COLO829 (cell line): ENCODE measurements around the gene SEC63.
"Not testable (repeated sequence)": the region's sequence is repeated elsewhere in the genome, so short reads cannot be mapped to it uniquely, and the experiment has no call there.

Experiments
- DNase-seq: peaks from one replicate; pipeline ENCODE4 v3.0.0; 2012; ENCODE audit warnings: low spot score

The SEC63 gene

GRCh38 chr6:107972413-107973096, 14.5 kb upstream of the SEC63 start:
- DNase-seq, result no peak

- DNase-seq, result no peak
Measured at GRCh38 chr6:107971181-107971580, 13.2 kb upstream of the SEC63 start.

DNA sequence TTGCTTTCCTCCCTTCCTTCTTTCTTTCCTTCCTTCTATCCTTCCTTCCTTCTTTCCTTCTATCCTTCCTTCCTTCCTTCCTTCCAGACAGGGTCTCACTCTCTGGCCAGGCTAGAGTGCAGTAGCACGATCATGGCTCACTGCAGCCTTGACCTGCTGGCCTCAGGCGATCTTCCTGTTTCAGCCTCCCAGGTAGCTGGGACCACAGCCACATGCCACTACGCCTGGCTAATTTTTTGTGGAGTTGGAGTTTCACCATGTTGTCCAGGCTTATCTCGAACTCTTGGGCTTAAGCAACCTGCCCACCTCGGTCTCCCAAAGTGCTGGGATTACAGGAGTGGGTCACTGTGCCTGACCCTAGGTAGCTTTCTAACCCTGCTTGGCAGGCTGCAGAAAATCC, 12.2 kb upstream of the SEC63 start:
- DNase-seq, result no peak

DNA sequence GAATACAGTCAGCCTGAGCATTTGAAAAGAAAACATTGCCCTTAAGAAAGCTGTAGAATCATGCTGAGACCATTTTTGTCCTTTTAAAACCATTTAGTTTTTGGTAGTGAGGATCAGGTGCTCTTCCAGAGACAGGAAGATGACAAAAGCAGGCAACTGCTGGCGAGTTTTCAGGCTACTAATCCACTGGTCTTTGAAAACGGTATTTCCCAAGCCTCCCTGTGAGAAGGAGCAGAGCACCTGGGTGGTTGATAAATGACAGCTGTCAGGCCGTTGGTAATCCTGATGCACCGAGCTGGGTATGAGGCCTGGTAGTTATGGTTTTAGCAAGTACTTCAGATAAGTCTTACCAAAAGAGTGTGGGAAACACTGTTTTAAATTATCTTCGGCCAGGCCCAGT, 10.1 kb upstream of the SEC63 start:
- DNase-seq, result no peak

DNA sequence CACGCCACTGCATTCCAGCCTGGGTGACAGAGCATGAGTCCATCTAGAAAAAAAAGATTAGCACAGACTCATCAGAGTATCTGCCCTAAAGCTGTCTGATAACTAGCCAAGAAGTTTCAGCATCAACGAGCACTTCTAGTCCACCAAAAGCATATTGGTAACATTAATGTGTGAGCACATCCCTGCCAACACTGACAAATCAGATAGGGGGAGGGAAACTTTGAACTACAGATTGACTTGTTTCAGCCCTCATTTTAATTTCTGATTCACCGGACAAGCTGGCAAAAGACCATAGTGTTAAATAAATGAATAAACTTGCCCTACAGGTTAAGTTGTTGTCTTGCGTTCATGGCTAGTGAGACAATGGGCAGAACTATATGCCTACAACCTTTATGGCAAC, 7.7 kb upstream of the SEC63 start:
- no peak for DNase-seq

- DNase-seq, result no peak
Measured at GRCh38 chr6:107962723-107963122, 4.7 kb upstream of the SEC63 start.

- no peak for DNase-seq
Measured at GRCh38 chr6:107959392-107959791, 1.4 kb upstream of the SEC63 start.

- DNase-seq, result not testable (repeated sequence)
Measured at GRCh38 chr6:107958689-107959362, 818 bp upstream of the SEC63 start.

- DNase-seq, result peak; percentile 37
Measured at GRCh38 chr6:107957308-107957908, 600 bp downstream of the SEC63 start.

- DNase-seq, result no peak
Measured at GRCh38 chr6:107956586-107957307, 1.3 kb downstream of the SEC63 start.

DNA sequence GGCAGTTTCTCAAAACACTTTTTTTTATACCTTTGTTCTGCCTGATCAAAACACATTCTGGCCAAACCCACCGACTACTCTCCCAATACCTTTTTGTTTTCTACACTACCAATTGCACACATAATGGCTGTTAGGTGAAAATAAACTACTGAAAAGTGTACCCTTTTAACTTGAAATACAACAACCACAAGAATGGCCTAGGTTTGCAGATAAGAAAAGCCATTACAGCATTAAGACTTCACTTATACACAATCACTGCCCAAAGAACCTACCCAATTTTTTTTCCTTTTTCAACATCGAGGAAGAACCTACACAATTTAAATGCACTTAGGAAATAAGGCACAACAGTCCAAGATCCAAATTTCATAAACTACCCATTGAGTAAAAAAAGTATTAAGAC, 1.8 kb downstream of the SEC63 start:
- no peak for DNase-seq

DNA sequence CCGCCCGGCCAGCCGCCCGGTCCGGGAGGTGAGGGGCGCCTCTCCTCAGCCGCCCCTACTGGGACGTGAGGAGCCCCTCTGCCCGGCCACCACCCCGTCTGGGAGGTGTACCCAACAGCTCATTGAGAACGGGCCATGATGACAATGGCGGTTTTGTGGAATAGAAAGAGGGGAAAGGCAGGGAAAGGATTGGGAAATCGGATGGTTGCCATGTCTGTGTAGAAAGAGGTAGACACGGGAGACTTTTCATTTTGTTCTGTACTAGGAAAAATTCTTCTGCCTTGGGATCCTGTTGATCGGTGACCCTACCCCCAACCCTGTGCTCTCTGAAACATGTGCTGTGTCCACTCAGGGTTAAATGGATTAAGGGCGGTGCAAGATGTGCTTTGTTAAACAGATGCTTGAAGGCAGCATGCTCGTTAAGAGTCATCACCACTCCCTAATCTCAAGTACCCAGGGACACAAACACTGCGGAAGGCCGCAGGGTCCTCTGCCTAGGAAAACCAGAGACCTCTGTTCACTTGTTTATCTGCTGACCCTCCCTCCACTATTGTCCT, 4.1 kb downstream of the SEC63 start:
- not testable (repeated sequence) for DNase-seq

GRCh38 chr6:107943626-107944439, 14.2 kb downstream of the SEC63 start:
- DNase-seq, result no peak

- no peak for DNase-seq
Measured at GRCh38 chr6:107942142-107942541, 15.9 kb downstream of the SEC63 start.

- no peak for DNase-seq
Measured at GRCh38 chr6:107941627-107942026, 16.4 kb downstream of the SEC63 start.

DNA sequence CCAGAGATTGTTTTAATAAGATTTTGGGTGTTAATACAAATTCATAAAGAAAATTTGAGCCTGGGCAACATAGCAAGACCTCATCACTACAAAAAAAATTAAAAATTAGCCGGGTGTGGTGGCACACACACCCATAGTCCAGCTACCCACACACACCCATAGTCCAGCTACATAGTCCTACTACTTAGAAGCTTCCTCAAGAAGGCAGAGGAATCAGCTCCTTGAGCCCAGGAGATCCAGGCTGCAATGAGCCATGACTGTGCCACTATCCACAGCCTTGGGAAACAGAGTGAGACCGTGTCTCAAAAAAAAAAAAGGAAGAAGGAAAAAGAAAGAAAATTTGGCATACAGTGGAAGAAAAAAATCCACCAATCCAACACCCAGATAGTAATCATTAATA, 16.8 kb downstream of the SEC63 start:
- no peak for DNase-seq

DNA sequence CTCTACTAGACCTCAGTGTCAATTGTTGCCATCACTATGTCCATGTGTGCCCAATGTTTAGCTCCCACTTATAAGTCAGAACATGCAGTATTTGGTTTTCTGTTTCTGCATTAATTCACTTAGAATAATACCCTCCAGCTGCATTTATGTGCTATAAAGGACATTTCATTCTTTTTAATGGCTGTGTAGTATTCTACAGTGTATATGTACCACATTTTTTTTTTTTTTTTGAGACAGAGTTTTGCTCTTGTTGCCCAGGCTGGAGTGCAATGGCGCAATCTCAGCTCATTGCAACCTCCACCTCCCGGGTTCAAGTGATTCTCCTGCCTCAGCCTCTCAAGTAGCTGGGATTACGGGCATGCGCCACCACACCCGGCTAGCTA, 21.1 kb downstream of the SEC63 start:
- not testable (repeated sequence) for DNase-seq

GRCh38 chr6:107936162-107936909, 21.7 kb downstream of the SEC63 start:
- no peak for DNase-seq

GRCh38 chr6:107934229-107934628, 23.8 kb downstream of the SEC63 start:
- not testable (repeated sequence) for DNase-seq

DNA sequence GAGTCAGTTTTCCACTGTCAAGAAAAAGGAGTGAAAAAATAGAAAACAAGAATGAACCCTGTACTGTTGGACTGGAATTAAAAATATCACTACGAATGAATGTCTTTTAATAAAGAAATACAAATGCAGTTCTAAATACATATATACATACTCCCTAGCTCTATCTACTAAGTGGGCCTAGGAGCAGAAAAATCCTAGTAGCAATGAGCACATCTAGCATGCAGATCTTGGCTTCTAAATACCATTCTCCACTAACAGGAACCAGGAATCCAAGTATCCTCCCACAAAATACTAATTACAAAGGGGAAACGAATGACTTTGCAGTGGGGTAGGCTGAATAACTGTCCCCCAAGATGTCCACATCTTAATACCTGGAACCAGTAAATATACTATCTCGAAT, 25.4 kb downstream of the SEC63 start:
- DNase-seq, result no peak

DNA sequence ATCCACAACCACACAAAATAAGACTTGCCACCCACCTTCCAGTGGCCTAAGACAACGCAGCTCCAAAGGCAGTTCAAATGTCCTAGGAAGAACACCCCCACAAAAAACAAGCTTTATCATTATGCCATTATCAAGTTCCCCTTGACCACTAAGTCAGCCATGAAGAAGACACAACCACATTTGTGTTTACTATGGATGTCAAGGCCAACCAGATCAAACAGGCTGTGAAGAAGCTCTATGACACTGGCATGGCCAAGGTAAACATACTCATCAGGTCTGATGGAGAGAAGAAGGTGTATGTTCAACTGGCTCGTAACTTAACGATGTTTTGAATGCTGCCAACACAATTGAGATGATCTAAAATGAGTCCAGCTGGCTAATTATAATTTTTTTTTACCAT, 26.1 kb downstream of the SEC63 start:
- DNase-seq, result no peak
